ENCODE results near the gene ADSL.

The ADSL gene

DNA sequence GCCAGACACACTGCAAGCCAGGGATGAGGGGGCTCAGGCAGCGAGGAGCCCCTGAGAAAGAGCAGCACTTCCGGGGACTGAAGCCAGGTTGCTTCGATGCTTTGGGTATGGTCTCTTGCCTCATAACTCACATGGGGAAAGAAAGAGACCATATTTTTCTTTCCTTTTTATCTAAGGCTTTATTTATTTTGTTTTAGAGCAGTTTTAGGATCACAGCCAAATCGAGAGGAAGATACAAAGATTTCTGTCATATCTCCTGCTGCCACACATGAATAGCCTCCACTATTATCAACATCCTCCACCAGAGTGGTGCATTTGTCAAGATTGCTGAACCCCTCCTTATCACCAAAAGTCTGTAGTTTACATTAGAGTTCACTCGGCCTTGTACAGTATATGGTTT is 24.3 kb upstream of the ADSL start:
- ATAC-seq (ENCODE audit: insufficient read depth, low read depth) (no peak), DNase-seq (no peak)
- TF ChIP-seq, protein P1, sequence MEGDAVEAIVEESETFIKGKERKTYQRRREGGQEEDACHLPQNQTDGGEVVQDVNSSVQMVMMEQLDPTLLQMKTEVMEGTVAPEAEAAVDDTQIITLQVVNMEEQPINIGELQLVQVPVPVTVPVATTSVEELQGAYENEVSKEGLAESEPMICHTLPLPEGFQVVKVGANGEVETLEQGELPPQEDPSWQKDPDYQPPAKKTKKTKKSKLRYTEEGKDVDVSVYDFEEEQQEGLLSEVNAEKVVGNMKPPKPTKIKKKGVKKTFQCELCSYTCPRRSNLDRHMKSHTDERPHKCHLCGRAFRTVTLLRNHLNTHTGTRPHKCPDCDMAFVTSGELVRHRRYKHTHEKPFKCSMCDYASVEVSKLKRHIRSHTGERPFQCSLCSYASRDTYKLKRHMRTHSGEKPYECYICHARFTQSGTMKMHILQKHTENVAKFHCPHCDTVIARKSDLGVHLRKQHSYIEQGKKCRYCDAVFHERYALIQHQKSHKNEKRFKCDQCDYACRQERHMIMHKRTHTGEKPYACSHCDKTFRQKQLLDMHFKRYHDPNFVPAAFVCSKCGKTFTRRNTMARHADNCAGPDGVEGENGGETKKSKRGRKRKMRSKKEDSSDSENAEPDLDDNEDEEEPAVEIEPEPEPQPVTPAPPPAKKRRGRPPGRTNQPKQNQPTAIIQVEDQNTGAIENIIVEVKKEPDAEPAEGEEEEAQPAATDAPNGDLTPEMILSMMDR (IDR thresholded peaks at IDR 0.05; ENCODE audit: borderline replicate concordance, extremely low read depth, low read length, poor library complexity, severe bottlenecking): no peak
- no peak for TF ChIP-seq EZH2 (IDR thresholded peaks at IDR 0.05; ENCODE audit: borderline replicate concordance, low read depth, low read length, severe bottlenecking)
- H3K4me3 ChIP-seq (ENCODE audit: low read depth in 1 of 2, low read length in 2 of 2): no peak overlapping the region
- H4K20me1 ChIP-seq (ENCODE audit: insufficient read depth, low read length): no peaks in the 10 kb centered on the region
- H3K79me2 ChIP-seq (ENCODE audit: insufficient read depth, low read length): no peaks in the 10 kb centered on the region
- H2AFZ ChIP-seq (ENCODE audit: low read depth, low read length): no peak overlapping the region
- H3K9me3 ChIP-seq (ENCODE audit: insufficient read depth, low read length, severe bottlenecking): no peaks in the 10 kb centered on the region
- peaks cover 71% of the 10 kb centered on the region for H3K36me3 ChIP-seq (ENCODE audit: insufficient read depth, low read length)
- no peaks in the 10 kb centered on the region for H3K27me3 ChIP-seq (ENCODE audit: insufficient read depth, low read length, poor library complexity)
- H3K4me2 ChIP-seq (ENCODE audit: insufficient read depth, low read length): no peak overlapping the region
- H3K4me1 ChIP-seq (ENCODE audit: insufficient read depth, low read length): no peaks in the 10 kb centered on the region
- H3K9ac ChIP-seq (ENCODE audit: low read depth, low read length): no peak overlapping the region
- H3K27ac ChIP-seq (ENCODE audit: low read length): no peak overlapping the region

DNA sequence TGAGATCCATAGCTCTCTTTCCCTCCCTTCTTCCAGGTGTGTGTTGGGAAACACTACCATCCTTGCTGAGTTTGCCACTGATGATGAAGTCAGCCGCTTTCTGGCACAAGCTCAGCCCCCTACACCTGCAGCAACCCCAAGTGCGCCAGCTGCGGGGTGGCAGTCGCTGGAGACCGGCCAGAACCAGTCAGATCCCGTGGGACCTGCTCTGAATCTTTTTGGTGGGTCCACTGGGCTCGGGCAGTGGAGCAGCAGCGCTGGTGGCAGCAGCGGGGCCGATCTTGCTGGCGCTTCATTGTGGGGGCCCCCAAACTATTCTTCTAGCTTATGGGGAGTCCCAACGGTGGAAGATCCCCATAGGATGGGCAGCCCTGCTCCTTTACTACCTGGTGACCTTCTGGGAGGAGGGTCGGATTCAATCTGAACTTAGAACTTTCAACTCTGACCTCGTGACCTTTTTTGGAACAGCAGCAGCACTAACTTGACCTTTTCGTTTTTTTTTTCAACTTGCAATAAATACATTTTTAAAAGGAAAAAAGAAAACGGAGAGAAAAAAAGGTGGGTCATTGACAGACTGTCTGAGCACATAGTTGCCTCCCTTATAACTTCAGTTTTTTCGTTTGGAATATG is 23.4 kb upstream of the ADSL start:
- ATAC-seq (ENCODE audit: insufficient read depth, low read depth): no peak
- H3K4me3 ChIP-seq (ENCODE audit: low read depth in 1 of 2, low read length in 2 of 2): no peak overlapping the region
- H4K20me1 ChIP-seq (ENCODE audit: insufficient read depth, low read length): no peaks in the 10 kb centered on the region
- no peaks in the 10 kb centered on the region for H3K79me2 ChIP-seq (ENCODE audit: insufficient read depth, low read length)
- H3K36me3 ChIP-seq (ENCODE audit: insufficient read depth, low read length): peaks cover 68% of the 10 kb centered on the region
- no peaks in the 10 kb centered on the region for H3K4me1 ChIP-seq (ENCODE audit: insufficient read depth, low read length)
- H3K27ac ChIP-seq (ENCODE audit: low read length): no peak overlapping the region
- TF ChIP-seq, protein P1 (IDR thresholded peaks at IDR 0.05; ENCODE audit: borderline replicate concordance, extremely low read depth, low read length, poor library complexity, severe bottlenecking): no peak
- TF ChIP-seq EZH2 (IDR thresholded peaks at IDR 0.05; ENCODE audit: borderline replicate concordance, low read depth, low read length, severe bottlenecking): no peak
- H3K9me3 ChIP-seq (ENCODE audit: insufficient read depth, low read length, severe bottlenecking): no peaks in the 10 kb centered on the region
- no peak overlapping the region for H3K4me2 ChIP-seq (ENCODE audit: insufficient read depth, low read length)
- no peak overlapping the region for H2AFZ ChIP-seq (ENCODE audit: low read depth, low read length)
- no peak for DNase-seq
- H3K9ac ChIP-seq (ENCODE audit: low read depth, low read length): no peak overlapping the region
- no peaks in the 10 kb centered on the region for H3K27me3 ChIP-seq (ENCODE audit: insufficient read depth, low read length, poor library complexity)

DNA sequence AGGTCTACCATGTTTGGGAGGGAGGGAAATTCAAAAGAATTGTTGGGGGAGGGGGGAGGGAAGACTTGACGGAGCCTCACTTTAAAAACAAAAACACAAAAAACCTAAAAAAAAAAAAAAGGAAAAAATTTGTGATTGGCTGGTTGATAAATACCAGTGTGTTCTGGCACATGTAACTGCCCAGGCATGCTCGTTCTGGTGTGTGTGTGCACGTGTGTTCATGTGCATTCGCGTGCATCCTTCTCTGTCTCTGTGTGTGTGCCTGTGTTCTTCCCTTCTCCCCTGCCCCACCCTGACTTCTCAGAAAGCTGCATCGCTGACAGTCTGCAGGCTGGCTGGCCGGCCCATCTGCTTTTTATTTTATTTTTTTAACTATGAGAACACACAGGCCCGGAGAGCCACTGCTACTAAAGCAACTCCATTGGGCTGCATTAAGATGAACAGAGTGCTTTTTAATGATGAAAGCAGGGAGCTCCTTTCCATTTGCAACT is 22.6 kb upstream of the ADSL start:
- Histone ChIP-seq H3K9me3 (ENCODE audit: insufficient read depth, low read length, severe bottlenecking) (no peaks in the 10 kb centered on the region), H3K79me2 (ENCODE audit: insufficient read depth, low read length) (no peaks in the 10 kb centered on the region), H3K4me3 (ENCODE audit: low read depth in 1 of 2, low read length in 2 of 2) (no peak overlapping the region), H3K27me3 (ENCODE audit: insufficient read depth, low read length, poor library complexity) (no peaks in the 10 kb centered on the region), H3K27ac (ENCODE audit: low read length) (no peak overlapping the region), H3K36me3 (ENCODE audit: insufficient read depth, low read length) (peaks cover 66% of the 10 kb centered on the region), H4K20me1 (ENCODE audit: insufficient read depth, low read length) (no peaks in the 10 kb centered on the region), H3K9ac (ENCODE audit: low read depth, low read length) (no peak overlapping the region), H3K4me2 (ENCODE audit: insufficient read depth, low read length) (no peak overlapping the region), H3K4me1 (ENCODE audit: insufficient read depth, low read length) (no peaks in the 10 kb centered on the region), H2AFZ (ENCODE audit: low read depth, low read length) (no peak overlapping the region)
- no peak for TF ChIP-seq EZH2 (IDR thresholded peaks at IDR 0.05; ENCODE audit: borderline replicate concordance, low read depth, low read length, severe bottlenecking)
- TF ChIP-seq, protein P1 (IDR thresholded peaks at IDR 0.05; ENCODE audit: borderline replicate concordance, extremely low read depth, low read length, poor library complexity, severe bottlenecking): no peak
- no peak for ATAC-seq (ENCODE audit: insufficient read depth, low read depth)
- no peak for DNase-seq

Measured in DND-41 (cell line).